GM12874 (cell line): ENCODE results near the gene NAA80.

Source experiments
- TF ChIP-seq, protein P1 (sequence below): IDR thresholded peaks from 2 replicates; pipeline ENCODE4 v1.5.1; 2011; ENCODE audit warnings: low read depth, mild to moderate bottlenecking, control low read depth, low read length, moderate library complexity; ENCODE audit not compliant: insufficient read depth

Gene NAA80

GRCh38 chr3:50300681-50301254 is 1.6 kb upstream of the NAA80 start:
- TF ChIP-seq, protein P1, sequence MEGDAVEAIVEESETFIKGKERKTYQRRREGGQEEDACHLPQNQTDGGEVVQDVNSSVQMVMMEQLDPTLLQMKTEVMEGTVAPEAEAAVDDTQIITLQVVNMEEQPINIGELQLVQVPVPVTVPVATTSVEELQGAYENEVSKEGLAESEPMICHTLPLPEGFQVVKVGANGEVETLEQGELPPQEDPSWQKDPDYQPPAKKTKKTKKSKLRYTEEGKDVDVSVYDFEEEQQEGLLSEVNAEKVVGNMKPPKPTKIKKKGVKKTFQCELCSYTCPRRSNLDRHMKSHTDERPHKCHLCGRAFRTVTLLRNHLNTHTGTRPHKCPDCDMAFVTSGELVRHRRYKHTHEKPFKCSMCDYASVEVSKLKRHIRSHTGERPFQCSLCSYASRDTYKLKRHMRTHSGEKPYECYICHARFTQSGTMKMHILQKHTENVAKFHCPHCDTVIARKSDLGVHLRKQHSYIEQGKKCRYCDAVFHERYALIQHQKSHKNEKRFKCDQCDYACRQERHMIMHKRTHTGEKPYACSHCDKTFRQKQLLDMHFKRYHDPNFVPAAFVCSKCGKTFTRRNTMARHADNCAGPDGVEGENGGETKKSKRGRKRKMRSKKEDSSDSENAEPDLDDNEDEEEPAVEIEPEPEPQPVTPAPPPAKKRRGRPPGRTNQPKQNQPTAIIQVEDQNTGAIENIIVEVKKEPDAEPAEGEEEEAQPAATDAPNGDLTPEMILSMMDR: no peak

GRCh38 chr3:50299929-50300680 is 900 bp upstream of the NAA80 start:
- TF ChIP-seq, protein P1: no peak

GRCh38 chr3:50299638-50299928 is 378 bp upstream of the NAA80 start:
- TF ChIP-seq, protein P1: no peak

DNA sequence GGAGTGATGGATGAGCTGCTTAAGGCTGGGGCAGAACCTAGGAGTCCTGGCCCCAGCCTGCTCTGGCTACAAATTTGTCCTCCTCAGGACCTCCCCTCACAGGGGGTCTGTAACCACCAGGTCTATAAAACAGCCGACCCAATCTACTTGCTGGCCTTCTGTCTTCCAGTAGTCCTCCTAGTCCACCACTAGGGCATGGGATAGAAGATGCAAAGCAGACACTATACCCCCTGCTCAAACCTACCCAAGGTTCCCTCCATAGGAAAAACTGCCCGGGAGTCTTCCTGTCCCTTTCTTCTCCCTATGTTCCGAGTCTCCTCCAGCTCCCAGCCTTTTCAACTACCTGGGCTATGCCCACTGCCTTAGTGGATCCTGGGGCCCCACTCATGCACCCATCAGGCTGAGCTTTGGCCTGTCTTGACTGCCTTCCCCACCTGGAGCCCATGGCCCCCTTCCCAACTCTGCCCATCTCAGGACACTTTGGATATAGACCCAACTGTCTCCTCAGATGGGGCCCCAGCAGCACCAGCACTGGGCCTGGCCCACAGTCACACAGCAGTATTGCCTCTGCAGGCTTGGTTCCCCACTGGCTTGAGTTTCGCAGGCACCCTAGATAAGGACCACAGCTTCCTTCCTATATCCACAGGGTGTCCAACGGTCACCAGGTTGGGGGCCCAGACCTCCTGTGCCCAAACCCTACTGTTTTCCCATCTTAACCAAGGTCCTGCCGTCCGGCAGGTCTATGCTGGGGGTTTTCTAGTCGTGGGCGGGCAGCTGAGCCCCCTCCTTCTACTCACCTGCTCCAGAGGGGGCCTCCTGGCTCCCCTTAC is 1.1 kb downstream of the NAA80 start:
- TF ChIP-seq, protein P1: peak; percentile 1; the same call in 1 of the 2 replicates

GRCh38 chr3:50297384-50297775 is 1.8 kb downstream of the NAA80 start:
- TF ChIP-seq, protein P1: no peak

DNA sequence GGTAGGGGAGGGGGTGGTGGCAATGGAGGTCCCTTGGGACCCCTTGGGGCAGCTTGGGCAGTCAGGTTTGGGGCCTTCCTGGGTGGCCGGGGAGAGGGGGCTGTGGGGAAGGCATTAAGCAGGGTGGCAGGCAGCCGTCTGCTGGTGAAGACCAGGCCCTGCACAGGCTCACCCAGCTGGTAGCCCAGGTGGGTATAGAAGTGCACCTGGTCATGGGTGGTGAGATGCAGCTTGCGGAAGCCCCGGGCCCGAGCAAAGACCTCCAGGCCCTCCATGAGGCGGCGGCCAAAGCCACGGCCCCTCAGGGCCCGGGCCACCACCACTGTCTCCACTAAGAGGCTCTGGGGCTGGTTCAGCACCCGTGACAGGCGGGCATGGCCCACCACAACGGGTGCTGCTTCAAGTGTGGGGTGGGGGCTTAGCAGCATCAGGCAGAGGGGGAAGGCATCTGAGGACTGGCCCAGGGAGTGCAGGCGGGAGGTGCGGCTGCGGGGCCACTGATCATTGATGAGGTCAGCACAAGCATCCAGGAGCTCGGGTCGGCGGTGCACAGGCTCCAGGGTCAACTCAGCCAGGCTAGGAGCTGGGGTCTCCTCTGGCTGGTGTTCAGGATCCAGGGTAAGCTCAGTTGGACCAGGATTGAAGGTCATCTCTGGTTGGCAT is 2.4 kb downstream of the NAA80 start:
- TF ChIP-seq, protein P1: no peak
